Measurements from ENCODE around the gene CHIC2.

- TF ChIP-seq, protein P1, sequence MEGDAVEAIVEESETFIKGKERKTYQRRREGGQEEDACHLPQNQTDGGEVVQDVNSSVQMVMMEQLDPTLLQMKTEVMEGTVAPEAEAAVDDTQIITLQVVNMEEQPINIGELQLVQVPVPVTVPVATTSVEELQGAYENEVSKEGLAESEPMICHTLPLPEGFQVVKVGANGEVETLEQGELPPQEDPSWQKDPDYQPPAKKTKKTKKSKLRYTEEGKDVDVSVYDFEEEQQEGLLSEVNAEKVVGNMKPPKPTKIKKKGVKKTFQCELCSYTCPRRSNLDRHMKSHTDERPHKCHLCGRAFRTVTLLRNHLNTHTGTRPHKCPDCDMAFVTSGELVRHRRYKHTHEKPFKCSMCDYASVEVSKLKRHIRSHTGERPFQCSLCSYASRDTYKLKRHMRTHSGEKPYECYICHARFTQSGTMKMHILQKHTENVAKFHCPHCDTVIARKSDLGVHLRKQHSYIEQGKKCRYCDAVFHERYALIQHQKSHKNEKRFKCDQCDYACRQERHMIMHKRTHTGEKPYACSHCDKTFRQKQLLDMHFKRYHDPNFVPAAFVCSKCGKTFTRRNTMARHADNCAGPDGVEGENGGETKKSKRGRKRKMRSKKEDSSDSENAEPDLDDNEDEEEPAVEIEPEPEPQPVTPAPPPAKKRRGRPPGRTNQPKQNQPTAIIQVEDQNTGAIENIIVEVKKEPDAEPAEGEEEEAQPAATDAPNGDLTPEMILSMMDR (IDR thresholded peaks at IDR 0.05), result no peak
- TF ChIP-seq POLR2A (IDR thresholded peaks at IDR 0.05; ENCODE audit: low read depth), result no peak
Observed at GRCh38 chr4:54090404-54090803, 26.0 kb upstream of the CHIC2 start.
